HG03025 (cell line): Measurements from ENCODE around the gene TMEM181.
"Not testable (repeated sequence)": the region's sequence is repeated elsewhere in the genome, so short reads cannot be mapped to it uniquely, and the experiment has no call there.

Experiments
- ATAC-seq: cut with Tn5 transposase; IDR thresholded peaks from one replicate; pipeline ENCODE4 v1.9.1; 2021; ENCODE audit warnings: mild to moderate bottlenecking, moderate library complexity; ENCODE audit not compliant: unreplicated experiment, low FRiP score

Gene TMEM181

DNA sequence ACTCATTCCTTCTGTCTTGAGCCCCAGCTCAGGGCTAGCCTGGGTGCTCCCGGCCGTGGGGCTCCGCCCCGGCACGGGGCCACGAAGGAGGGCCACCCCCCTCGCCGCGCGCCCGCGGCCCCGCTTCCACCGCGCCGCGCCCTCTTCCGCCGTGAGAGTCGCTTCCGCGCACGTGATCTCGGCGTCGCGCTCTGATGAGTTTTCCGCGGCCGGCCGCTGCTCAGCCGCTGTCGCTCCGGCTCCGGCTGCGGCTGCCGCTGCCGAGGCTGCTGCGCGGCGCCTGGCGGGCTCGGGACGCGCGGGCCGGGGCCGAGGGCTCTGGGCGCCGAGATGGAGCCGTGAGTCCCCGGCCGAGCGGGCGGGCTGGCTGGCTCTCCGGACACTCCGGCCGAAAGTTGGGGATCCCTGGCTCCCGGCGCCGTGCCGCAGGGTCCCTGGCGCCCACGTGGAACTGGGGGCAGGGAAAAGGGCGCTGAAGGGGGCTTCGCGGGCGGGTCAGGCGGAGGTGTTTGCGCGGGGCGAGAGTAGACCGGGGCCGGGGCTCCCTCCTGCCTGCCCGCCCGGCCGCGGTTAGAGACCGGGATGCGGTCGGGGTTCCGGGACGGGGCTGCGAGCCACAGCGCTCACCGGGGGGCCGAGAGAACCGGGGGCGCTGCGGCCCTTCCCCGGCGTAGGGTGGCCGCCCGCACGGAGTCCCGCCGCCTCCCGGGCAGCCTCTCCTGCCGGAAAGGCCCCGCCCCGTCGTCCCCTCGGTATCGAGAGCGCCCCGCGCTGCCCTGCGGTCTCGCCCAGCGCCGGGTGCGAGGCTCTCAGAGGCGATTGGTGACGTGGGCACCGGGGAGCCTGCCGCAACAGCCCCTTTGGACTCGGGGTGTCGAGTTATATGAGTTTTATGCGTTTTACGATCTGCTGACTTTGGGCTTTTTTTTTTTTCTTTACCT, at the start of gene TMEM181:
Gene TMEM181 (plus strand): TSS at position 197 of the 941 bp plus-strand sequence. CDS start 134 bp downstream, at position 331.
- peak; percentile 81 for ATAC-seq

DNA sequence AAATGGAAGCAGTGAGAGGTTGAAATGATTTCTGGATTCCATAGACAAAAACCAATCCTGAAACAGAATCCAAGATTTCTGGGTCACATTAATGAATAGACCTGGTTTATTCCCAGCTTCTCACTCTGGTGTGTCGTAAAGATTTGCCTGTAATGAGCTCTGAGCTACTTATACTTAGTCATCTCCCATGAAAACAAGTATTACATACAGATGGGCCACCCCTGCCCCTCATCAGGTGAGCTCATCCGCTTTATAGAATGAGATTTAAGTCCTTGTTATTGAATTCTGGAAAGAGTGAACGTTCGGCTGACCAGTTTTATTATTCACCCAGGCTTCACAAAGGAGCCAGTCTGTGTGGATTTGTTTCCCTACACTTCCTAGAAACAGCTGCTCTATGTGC, 47.1 kb upstream of the TMEM181 start:
- ATAC-seq: no peak

GRCh38 chr6:158514176-158514575, 45.7 kb upstream of the TMEM181 start:
- no peak for ATAC-seq

- ATAC-seq: no peak
Measured at GRCh38 chr6:158514991-158515390, 44.9 kb upstream of the TMEM181 start.

GRCh38 chr6:158516098-158516497, 43.8 kb upstream of the TMEM181 start:
- ATAC-seq: no peak

- no peak for ATAC-seq
Measured at GRCh38 chr6:158517038-158517437, 42.9 kb upstream of the TMEM181 start.

- no peak for ATAC-seq
Measured at GRCh38 chr6:158517581-158517980, 42.3 kb upstream of the TMEM181 start.

- ATAC-seq: peak; percentile 54
Measured at GRCh38 chr6:158518191-158519127, 41.4 kb upstream of the TMEM181 start.

GRCh38 chr6:158519300-158519699, 40.6 kb upstream of the TMEM181 start:
- ATAC-seq: no peak

DNA sequence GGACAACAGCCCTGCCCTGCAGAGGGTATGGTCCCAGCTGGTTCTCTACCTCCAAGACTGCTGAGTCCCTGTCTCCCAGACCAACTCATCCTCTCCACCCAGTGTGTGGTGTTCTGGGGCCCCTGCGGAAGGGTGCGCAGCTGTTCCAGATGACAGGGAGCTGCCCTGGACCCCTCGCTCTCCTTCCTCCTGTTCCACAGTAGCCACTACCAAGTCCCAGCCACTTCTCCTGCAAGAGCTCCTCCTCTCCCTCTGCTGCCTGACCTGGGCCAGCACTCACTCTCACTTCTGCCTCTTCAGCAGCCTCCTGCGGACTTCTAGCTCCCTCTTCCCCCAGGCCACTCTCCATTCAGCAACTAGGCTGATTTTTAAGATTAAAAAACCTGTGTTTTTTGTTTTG, 40.1 kb upstream of the TMEM181 start:
- ATAC-seq: no peak

GRCh38 chr6:158520975-158521374, 38.9 kb upstream of the TMEM181 start:
- not testable (repeated sequence) for ATAC-seq

DNA sequence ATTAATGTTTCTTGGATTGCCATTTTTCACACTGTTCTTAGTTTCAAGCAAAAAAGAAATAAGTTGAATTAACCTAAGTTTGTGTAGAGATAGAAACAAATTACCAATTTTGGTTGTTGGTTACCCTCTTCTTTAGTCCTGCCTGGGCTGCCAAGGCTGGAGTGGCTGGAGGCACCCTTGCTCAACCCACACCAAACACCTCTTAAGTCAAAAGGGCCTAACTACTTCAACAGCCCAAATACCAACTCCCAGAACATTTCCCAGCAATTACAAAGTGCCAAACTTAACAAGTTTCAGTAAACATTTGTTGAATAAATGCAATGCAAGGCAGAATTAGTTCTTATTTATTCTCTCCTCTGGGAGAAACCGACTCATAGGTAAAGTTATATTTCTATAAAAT, 38.1 kb upstream of the TMEM181 start:
- no peak for ATAC-seq

- ATAC-seq: no peak
Measured at GRCh38 chr6:158522616-158523015, 37.3 kb upstream of the TMEM181 start.

GRCh38 chr6:158524311-158524710, 35.6 kb upstream of the TMEM181 start:
- ATAC-seq: no peak

- ATAC-seq: not testable (repeated sequence)
Measured at GRCh38 chr6:158527858-158528257, 32.0 kb upstream of the TMEM181 start.

DNA sequence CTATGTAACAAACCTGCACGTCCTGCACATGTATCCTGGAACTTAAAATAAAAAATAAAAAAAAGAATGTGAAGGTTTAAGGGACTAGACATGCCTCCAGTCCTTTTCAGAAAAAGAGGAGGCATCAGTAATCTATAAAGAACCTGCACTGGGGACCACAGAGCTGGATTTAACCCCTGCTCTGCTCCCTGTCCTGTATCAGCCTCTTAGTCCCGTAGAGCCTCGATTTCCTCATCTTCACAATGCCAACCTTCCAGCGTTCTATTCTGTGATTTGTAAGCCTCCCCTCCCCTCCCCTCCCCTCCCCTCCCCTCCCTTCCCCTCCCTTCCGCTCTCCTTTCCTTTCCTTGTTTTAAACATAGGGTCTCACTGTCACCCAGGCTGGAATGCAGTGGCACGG, 31.1 kb upstream of the TMEM181 start:
- no peak for ATAC-seq

GRCh38 chr6:158529629-158530028, 30.3 kb upstream of the TMEM181 start:
- no peak for ATAC-seq

DNA sequence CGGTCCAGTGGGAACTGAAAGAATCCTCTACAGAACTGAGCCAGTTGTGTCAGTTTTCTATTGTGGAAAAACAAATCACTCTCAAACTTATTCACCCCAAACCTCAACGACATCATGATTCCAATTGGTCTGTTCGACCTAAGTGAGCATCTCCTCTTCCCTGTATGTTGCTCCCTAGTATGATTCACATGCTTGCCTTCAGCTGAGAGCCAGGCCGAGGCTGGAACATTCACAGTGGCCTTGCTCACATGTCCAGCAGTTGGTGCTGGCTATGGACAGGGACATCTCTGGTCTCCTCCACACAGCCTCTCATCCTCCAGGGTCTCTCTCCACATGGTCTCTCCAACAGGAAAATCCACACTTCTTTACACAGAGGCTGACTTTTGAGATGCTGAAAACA, 28.3 kb upstream of the TMEM181 start:
- ATAC-seq: no peak

GRCh38 chr6:158531970-158532369, 27.9 kb upstream of the TMEM181 start:
- ATAC-seq: no peak

DNA sequence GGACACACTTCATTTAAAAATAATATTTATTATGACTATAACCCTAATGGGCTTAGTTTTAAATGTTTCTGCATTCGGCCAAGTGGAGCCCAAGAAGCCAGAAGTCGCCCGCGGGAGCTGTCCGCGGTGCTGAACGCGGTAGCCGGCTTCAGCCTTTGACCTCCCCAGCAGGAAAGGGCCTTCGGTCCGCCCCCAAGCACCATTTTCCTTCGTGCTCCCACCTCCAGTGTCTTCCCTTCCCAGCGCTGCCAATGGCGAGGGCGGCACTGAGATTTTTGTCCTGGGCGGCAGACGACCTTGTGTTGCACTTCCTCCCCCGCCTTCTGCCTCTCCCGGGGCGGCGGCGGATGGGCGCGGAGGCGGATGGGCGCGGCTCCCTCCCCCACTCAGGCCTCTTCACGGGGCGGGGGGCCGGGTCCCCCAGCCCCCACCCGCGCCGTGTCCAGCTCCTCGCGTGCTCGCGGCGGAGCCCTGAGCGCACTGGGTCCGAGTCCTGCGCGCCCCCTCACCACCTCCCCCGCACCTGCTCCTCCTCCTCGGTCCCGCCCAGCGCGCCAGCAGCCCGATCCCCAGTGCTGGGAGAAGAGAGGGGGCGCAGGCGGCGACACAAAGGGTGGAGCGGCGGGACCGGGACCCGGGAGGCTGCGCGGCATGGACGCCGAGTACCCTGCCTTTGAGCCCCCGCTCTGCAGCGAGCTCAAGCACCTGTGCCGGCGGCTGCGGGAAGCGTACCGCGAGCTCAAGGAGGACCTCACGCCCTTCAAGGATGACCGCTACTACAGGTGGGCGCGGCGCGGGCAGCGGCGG, 23.6 kb upstream of the TMEM181 start:
- no peak for ATAC-seq
